Measurements from ENCODE around the gene TMEM198. TPM values are rescaled to one million over a fixed set of nuclear protein-coding genes. Genes with fewer than 3 reads are reported as not detected.

The TMEM198 gene
- total RNA-seq, 4 donors from 2014 or later = 1.1 to 4.4 (median 1.2) TPM; not detected in 1

DNA sequence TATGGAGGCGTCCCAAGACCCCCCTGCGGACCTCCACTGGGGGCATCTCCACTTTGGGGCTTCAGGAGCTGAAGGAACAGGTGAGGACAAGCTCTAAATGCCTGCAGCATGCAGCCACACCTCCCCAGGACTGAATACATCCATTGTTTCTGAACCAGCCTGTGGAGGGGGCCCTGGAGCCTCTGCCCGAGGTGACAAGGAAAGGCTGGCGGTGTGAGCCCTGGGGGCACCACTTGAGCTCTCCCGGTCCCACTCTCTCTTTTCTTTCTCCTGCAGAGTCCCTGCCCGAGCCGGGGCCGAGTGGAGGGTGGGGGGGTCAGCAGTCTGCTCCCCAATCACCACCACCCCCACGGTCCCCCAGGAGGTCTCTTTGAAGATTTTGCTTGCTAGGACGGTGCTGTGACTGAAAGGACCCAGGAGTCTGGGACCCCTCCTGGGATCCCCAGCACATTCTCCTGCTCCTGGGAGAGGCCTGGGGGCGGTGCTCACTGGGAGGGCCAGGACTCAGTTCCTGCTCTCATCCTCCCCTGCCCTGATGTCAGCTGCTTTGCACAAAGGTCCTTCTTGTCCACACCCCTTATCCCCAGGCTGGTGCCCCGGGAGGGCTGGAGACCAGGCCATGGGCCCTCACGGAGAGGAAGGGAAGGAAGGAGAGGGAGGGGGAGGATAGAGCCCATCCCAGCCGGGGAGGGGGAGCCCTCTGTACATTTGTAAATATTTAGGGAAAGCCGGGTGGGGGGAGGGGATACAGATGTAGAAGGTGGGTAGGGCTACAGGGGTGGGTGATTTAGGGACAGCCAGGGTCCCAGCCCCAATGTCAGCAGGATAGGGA, 6.0 kb upstream of the TMEM198 start:
- H3K4me1 ChIP-seq = peaks cover 11 to 16% (median 13%) of the 10 kb centered on the region in 4 donors
- intact Hi-C loops (cut with DNase I; ENCODE audit: low total_unique reads) = no loop called here
- no peaks in the 10 kb centered on the region for H3K9me3 ChIP-seq
- in situ Hi-C loops (cut with MboI; ENCODE audit: low pct_ligation_motif_present in 1 of 4, low pct_unique_long_range_greater_than_20kb in 1 of 4, low sequenced_read_pairs in 3 of 4) = loop anchor here in 2 of 4 donors (10.0 kb wide), 2 partner anchors 97 to 107 kb away; no protein-coding TSS in a partner anchor
- no peak for TF ChIP-seq POLR2AphosphoS5 (IDR thresholded peaks at IDR 0.05)
- TF ChIP-seq, protein P1, sequence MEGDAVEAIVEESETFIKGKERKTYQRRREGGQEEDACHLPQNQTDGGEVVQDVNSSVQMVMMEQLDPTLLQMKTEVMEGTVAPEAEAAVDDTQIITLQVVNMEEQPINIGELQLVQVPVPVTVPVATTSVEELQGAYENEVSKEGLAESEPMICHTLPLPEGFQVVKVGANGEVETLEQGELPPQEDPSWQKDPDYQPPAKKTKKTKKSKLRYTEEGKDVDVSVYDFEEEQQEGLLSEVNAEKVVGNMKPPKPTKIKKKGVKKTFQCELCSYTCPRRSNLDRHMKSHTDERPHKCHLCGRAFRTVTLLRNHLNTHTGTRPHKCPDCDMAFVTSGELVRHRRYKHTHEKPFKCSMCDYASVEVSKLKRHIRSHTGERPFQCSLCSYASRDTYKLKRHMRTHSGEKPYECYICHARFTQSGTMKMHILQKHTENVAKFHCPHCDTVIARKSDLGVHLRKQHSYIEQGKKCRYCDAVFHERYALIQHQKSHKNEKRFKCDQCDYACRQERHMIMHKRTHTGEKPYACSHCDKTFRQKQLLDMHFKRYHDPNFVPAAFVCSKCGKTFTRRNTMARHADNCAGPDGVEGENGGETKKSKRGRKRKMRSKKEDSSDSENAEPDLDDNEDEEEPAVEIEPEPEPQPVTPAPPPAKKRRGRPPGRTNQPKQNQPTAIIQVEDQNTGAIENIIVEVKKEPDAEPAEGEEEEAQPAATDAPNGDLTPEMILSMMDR (IDR thresholded peaks at IDR 0.05) = no peak
- TF ChIP-seq EP300 (IDR thresholded peaks at IDR 0.05; ENCODE audit: low read depth) = no peak
- no peak for TF ChIP-seq POLR2A (IDR thresholded peaks at IDR 0.05)
- WGBS, 2 donors (ENCODE audit: low coverage in 1 of 2) = 41% methylated on average over 13 of the region's 15 CpGs; no CpG with 5 or more reads in 1 of the 2 donors
- H3K27ac ChIP-seq = no peak overlapping the region
- no peak overlapping the region for H3K4me3 ChIP-seq
- DNase-seq = no peak
- H3K27me3 ChIP-seq = no peaks in the 10 kb centered on the region
- H3K36me3 ChIP-seq = peaks cover 0 to 4% (median 0%) of the 10 kb centered on the region in 4 donors

DNA sequence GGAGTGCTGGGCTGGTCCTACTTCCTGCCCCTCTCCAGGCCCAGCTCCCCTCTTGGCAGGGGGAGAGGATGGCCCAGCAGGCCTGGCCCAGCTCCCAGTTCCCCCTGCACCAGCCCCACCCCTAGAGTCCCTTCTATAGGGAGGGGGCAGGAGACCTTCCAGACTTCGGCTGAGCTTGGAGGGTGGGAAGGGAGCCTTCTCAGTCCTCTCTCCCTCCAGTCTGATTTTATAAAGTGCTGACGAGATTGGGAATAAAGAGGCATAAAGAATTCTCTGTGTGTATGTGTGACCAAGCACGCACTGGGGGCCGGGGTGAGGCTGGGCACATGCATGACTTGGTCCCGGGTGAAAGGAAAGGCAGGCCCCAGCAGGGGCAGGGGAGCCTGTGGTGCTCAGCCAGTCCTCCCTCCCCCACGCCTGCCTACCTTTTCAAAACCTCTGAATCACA, 5.3 kb upstream of the TMEM198 start:
- TF ChIP-seq, protein P1 (IDR thresholded peaks at IDR 0.05) = no peak
- TF ChIP-seq EP300 (IDR thresholded peaks at IDR 0.05; ENCODE audit: low read depth) (no peak), POLR2AphosphoS5 (IDR thresholded peaks at IDR 0.05) (no peak)
- no peak for DNase-seq
- H3K27me3 ChIP-seq = no peaks in the 10 kb centered on the region
- H3K36me3 ChIP-seq = peaks cover 0 to 4% (median 0%) of the 10 kb centered on the region in 4 donors
- no peak overlapping the region for H3K27ac ChIP-seq
- in situ Hi-C loops (cut with MboI; ENCODE audit: low pct_ligation_motif_present in 1 of 4, low pct_unique_long_range_greater_than_20kb in 1 of 4, low sequenced_read_pairs in 3 of 4) = loop anchor here in 2 of 4 donors (10.0 kb wide), 2 partner anchors 96 to 106 kb away; no protein-coding TSS in a partner anchor
- peaks cover 11 to 21% (median 15%) of the 10 kb centered on the region in 4 donors for H3K4me1 ChIP-seq
- H3K9me3 ChIP-seq = no peaks in the 10 kb centered on the region
- 69% methylated on average over 6 of the region's 6 CpGs; no CpG with 5 or more reads in 1 of the 2 donors for WGBS, 2 donors (ENCODE audit: low coverage in 1 of 2)
- intact Hi-C loops (cut with DNase I; ENCODE audit: low total_unique reads) = no loop called here
- no peak overlapping the region for H3K4me3 ChIP-seq

DNA sequence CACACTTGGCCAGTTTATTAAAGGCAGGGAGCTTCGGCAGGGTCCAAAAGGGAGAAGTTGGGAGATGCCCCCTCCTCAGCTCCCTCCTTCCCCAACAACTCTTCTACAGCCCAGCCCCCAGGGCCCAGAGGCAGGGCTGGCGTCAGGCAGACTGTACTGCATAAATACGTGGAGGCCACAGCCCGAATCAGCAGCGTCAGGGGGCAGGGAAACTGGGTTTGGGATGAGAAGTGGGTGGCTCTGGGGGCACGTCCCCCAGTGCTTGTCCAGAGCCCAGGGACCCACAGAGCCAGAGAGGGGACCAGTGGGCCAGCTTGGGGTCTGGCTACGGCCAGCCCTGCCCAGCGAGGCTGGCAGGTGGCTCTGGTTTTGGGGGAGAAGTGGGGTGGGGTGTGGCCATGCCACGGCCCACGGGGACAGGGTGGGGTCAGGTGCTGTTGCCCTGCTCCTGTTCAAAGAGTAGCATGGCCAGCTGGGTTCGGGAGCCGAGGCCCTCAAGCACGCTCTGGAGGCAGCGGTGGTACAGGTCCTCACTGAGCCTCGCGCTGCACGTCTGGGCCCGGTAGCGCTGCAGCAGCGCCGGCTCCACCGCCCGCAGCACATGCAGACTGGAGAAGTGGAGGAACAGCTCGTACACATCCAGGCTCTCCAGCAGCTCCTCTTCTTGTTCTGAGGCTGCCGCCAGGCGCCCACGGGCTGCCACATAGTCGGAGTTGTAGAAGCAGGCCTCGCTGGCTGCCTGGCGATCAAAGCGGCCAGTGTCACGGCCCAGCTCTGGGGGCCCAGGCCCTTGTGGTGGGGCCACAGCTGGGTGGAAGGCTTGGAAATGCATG, 4.7 kb upstream of the TMEM198 start:
- Histone ChIP-seq H3K9me3 (no peaks in the 10 kb centered on the region), H3K4me3 (no peak overlapping the region), H3K27me3 (no peaks in the 10 kb centered on the region), H3K27ac (no peak overlapping the region), H3K4me1 (peaks cover 11 to 25% (median 18%) of the 10 kb centered on the region in 4 donors), H3K36me3 (peaks cover 0 to 4% (median 0%) of the 10 kb centered on the region in 4 donors)
- intact Hi-C loops (cut with DNase I; ENCODE audit: low total_unique reads) = no loop called here
- no peak for TF ChIP-seq POLR2A (IDR thresholded peaks at IDR 0.05)
- 0 to 87% methylated on average over 1 to 32 of the region's 32 CpGs for WGBS, 2 donors (ENCODE audit: low coverage in 1 of 2)
- in situ Hi-C loops (cut with MboI; ENCODE audit: low pct_ligation_motif_present in 1 of 4, low pct_unique_long_range_greater_than_20kb in 1 of 4, low sequenced_read_pairs in 3 of 4) = loop anchor here in 2 of 4 donors (10.0 kb wide), 2 partner anchors 96 to 106 kb away; no protein-coding TSS in a partner anchor
- DNase-seq = no peak

DNA sequence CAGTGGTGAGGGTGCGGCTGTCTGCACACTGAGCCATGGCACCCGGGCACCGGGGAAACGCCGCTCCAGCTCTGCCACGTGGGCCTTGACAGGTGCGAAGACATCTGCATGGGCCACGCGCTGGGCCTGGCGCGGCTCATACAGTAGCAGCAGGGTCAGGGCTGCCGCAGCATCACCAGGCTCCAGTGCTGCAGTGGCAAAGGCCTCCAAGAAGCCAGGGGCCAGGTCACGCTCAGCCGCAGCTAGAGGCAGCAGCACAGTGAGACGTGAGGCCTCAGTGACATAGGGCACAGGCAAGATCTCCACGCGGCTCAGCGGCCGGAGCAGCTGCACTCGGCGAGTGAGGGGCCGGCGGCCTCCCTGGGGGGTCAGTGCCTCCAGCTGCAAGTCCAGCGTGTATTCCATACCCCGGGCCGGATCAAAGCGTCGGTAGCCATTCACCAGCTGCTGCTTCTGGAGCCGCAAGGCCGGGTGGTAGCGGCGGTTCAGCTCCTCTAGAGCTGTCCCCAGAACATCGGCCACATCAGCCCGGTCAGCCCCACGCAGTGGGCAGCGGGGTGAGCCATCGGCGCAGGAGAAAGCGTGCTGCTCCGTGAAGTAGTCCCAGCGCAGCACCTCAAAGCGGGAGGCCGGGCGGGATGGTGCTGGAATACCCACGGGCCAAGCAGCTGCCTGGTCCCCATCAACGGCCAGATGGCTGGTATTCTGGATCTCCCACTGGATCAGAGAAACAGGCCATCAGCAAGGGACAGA, 3.7 kb upstream of the TMEM198 start:
- Histone ChIP-seq H3K27me3 (no peaks in the 10 kb centered on the region), H3K4me3 (no peak overlapping the region), H3K9me3 (no peaks in the 10 kb centered on the region), H3K27ac (no peak overlapping the region), H3K4me1 (peaks cover 11 to 30% (median 22%) of the 10 kb centered on the region in 4 donors), H3K36me3 (peaks cover 0 to 4% (median 0%) of the 10 kb centered on the region in 4 donors)
- 94 to 100% methylated on average over 1 to 46 of the region's 46 CpGs for WGBS, 2 donors (ENCODE audit: low coverage in 1 of 2)
- in situ Hi-C loops (cut with MboI; ENCODE audit: low pct_ligation_motif_present in 1 of 4, low pct_unique_long_range_greater_than_20kb in 1 of 4, low sequenced_read_pairs in 3 of 4) = loop anchor here in 2 of 4 donors (10.0 kb wide), 2 partner anchors 95 to 105 kb away; no protein-coding TSS in a partner anchor
- intact Hi-C loops (cut with DNase I; ENCODE audit: low total_unique reads) = no loop called here
- TF ChIP-seq, protein P1 (IDR thresholded peaks at IDR 0.05) = no peak
- TF ChIP-seq POLR2AphosphoS5 (IDR thresholded peaks at IDR 0.05) = no peak
- no peak for DNase-seq
